ENCODE measurements around the gene STAT3.

DNA sequence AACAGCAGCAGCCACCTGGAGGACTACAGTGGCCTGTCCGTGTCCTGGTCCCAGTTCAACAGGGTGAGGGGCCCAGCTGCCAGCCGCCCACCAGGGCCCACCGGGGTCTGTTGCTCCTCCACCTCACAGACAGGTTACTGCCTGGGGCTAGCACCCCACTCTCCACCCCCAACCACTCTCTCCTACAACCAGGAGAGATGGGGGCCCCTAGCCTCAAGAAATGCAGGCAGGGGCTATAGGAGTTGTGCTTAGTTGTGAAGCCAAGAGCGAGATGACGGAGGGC, 81.9 kb downstream of the STAT3 start:
- TF ChIP-seq ZNF274 (IDR thresholded peaks at IDR 0.05; ENCODE audit: low read depth, low read length), result no peak
- no peak for TF ChIP-seq YY1 (IDR thresholded peaks at IDR 0.05; ENCODE audit: insufficient read depth, insufficient read length)

Data from NT2/D1 (cell line).